Anterior cingulate cortex (tissue), 58 donors: Measurements from ENCODE around the gene TOMM7.

ENCODE experiments used
- DNase-seq, 58 donors: peaks; one replicate each; lab custom pipeline; 2025; lab: John Stamatoyannopoulos, UW

TOMM7 gene

GRCh38 chr7:22822486-22823141, at the start of gene TOMM7:
Gene TOMM7 (minus strand): TSS chr7:22822849. CDS start chr7:22822779, 70 bp downstream.
- peak; percentile 25 to 94 (median 82) for DNase-seq

DNA sequence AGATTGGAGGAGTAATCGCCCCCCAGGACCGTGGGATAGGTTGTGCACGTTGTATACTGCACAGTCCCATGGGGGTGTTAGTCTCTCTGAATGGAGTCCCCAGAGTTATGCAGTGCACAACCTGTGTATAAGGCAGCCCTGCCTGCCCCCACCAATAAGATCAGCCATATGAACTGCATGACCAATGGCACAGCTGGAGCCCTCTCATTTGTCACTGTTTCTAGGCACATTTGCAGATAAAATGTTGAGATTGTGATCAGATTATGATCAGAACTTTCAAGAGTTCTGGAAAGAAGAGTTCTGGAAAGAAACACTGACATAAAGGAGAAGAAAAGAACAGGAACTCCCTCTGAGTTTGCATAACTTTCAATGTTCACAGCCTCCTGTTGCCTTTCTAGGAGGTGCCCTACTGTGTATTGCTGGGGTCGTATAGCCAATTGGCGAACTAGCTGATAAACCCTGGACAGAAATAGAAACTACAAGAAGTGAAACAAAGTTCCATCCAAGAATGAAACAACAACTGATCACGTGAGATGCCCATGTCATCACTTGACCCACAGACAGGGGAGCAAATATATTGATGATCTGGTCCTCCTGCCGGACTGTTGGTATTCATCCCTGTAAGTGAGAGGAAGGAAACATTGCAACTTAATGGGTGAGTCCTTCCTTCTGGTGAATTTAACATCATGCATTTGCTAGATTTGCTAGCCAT, 49.6 kb upstream of the TOMM7 start:
- DNase-seq = peak in 1 of 58 donors; percentile 6

- no peak for DNase-seq
Measured at GRCh38 chr7:22871661-22872060, 49.0 kb upstream of the TOMM7 start.

- no peak for DNase-seq
Measured at GRCh38 chr7:22868509-22868908, 45.9 kb upstream of the TOMM7 start.

DNA sequence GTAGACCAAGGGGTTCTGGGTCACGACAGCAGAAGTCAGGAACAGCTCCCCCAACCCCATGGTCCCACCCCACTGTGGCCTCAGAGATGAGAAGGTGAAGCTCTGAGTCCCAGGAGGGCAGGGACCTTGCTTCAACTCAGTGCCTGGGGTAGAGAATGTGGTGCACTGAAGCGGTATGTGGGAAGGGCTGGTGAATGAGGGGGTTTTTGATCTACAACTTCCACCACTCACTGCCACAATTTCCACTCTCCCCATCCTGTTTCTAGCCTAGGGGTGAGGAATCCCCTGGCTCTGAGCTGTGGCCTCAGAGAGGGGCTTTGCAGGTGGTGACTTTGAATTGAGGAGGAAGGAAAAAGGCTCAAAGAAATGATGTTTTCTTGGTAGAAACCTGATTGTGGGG, 44.9 kb upstream of the TOMM7 start:
- no peak for DNase-seq

GRCh38 chr7:22867003-22867402, 44.4 kb upstream of the TOMM7 start:
- DNase-seq = no peak

- DNase-seq = no peak
Measured at GRCh38 chr7:22865602-22865960, 42.9 kb upstream of the TOMM7 start.

DNA sequence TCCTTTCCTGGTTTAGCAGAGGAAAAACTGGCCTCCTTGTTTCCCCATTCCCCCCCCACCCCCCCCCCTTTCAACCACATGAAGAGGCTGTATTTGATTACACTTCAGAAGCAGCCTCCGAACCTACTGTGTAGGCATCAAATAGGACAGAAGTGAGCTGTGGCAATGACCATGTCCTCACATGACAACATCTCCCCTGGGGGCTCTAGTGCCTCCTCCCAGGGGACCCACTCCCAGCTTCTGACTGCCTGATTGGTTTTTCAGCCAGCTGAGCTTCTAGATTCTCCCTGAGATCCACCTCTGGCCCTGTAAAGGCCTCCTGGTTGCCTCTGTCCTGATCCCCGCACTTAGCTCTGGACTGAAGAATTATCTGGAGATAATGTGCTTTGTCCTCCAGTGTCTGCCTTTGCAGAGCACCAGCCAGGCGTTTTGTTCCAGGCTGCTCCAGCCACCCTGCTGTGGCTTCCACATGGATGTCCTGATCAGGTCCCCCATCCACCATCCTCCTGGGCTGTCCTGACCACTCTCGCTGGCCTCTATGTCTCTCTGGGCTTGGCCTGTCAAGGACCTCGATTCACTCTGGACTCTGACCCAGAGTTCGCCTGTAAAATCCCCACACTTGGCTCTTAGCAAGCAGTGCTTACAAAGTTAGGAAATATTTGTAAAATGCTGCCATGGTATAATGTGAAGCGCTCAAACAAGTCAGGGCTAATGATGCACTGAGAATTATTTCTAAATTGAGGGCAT, 42.4 kb upstream of the TOMM7 start:
- DNase-seq = no peak

GRCh38 chr7:22864301-22864700, 41.7 kb upstream of the TOMM7 start:
- DNase-seq = no peak

DNA sequence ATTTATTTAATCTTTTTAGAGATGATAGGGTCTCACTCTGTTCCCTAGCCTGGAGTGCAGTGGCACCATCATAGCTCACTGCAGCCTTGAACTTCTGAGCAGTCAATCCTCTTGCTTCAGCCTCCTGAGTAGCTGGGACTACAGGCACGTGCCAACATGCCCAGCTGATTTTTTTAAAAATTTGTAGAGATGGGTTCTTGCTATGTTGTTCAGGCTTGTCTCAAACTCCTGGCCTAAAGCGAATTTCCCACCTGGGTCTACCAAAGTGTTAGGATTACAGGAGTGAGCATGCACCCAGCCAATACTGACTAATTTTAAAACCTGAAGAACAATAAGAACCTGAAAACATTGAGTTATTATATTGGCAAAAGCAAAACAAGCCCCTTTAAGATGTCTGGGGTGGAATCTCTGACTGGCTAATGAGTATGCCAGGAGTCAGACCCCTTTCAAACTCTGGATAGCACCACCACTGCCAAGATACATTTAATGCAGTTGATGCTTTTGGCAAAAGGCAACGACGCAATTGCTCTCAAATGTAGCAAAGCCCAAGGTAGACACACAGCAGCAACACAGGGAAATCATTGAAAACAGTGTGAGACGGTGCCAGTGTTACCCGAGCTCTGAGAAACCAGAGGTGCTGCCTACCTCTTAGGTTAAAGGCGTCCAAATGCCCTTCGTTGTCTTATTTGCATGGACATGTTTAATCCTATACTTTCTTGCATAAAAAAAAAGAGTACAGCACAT, 40.7 kb upstream of the TOMM7 start:
- DNase-seq = no peak

GRCh38 chr7:22861576-22861975, 38.9 kb upstream of the TOMM7 start:
- no peak for DNase-seq

- peak in 2 of 58 donors; percentile 2 for DNase-seq
Measured at GRCh38 chr7:22860784-22861482, 38.3 kb upstream of the TOMM7 start.

- DNase-seq = no peak
Measured at GRCh38 chr7:22860337-22860736, 37.7 kb upstream of the TOMM7 start.

DNA sequence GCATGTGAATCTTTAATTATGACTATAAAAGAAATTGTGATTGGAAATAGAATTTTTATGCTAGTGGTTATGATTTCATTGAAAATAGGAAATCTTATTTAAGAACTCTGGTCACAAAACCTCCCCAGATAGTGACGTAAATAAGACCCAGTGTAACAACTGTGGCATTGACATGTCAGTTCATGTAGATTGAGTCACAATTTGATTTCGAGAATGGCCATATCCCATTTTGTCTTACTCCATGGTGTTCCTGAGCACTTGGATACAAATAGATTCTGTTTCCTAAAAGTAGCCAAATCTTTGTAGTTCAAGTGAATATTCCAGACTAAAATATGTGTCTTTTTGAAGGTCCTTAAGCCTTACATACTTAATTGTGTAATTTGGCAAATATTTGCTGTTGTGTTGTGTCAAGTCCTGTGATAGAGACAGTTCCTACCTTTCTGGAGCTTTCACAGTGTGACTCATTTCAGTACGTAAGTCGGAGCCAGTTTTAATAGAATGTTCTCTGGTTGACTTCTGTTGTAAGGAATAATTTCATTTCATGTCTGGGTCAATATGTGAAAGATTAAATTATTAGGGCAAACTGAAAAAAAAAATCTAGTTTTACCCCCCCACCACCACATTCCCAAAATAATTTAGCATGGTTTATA, 37.1 kb upstream of the TOMM7 start:
- DNase-seq = no peak

DNA sequence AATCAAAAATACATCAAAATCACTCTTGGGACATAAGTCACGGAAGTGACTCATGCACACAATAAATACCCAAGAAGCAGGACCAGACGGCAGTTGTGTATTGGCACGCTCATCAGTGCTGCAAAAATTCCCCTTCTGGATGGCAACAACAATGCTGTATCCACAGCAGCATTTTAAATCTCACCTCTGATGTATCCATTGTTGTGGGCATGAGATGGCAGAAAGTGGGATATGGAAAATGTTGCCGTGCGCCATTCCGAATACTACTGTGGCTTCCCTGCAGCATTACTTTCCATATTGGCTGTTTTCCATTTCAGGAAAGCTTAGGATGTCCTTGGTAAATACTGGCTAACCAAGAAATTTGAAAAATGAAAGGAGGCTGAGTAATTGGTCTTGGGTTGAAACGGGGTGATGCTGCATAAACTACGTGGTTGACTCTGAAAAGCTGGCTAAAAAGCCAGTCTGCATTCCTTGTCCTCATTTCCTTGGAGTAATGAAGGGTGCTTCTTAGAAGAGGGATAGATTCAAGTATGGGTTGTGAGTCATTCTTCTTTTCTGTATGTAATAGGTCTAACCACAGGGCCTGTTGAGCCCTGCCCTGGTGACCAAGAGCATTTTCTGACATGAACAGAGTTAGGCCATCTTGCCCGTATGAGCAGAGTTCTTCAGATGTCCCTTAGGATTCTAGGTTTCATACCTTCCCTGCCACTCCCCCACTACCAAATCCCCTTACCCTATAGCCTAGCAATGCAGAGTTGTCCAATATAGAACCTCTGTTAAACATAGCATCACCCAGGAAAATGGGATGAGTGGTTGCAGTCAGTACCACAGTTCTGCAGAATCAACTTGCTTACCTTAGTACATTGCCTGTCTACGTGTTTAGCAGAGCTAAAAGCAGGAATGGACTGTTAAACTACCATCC, 36.3 kb upstream of the TOMM7 start:
- no peak for DNase-seq

DNA sequence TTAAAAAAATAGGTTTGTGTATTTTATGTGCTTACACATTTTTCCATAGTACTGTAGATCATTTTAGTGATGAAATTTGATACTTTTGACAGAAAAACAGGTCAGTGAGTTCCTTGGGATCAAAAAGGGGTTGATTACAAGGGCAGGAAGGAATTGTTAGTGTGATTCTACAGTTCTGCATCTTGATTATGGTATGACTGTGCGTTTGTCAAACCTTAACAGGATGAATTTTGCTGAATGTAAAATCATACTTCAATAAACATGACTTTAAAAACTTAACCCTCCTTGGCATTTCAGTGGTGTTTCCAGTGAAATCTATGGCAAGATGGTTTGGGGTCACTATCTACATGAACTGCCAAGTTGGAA, 35.6 kb upstream of the TOMM7 start:
- no peak for DNase-seq

- DNase-seq = no peak
Measured at GRCh38 chr7:22856416-22856815, 33.8 kb upstream of the TOMM7 start.

DNA sequence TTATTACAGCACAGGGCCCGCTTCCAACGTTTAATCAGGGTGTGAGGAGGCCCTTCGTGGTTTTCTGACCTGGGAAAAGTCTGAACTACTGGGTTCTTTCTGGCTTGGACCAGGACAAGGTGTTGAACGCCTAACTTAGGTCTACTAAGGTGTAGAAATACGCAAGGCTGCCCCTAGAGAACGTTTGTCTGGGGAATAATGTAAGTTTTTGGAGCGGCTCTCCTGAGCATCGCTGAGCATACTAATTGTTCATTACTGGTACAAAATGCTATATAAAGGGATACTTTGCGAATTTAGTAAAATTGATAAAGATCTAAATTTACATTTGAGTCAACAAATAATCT, 32.4 kb upstream of the TOMM7 start:
- DNase-seq = no peak
